ENCODE measurements around the gene HDAC8. TPM values are rescaled to one million over a fixed set of nuclear protein-coding genes. Genes with fewer than 3 reads are reported as not detected.

HDAC8 gene
- total RNA-seq, 1 donor from 2014 or later, result 33.0 TPM

GRCh38 chrX:72387247-72387646, 185.4 kb downstream of the HDAC8 start:
- DNase-seq (ENCODE audit: extremely low read depth, low read depth, low spot score), result no peak

GRCh38 chrX:72382202-72382595, 190.4 kb downstream of the HDAC8 start:
- DNase-seq (ENCODE audit: extremely low read depth, low read depth, low spot score), result no peak

- DNase-seq (ENCODE audit: extremely low read depth, low read depth, low spot score), result peak; percentile 20
Observed at GRCh38 chrX:72381439-72382201, 191.0 kb downstream of the HDAC8 start.

- no peak for DNase-seq (ENCODE audit: extremely low read depth, low read depth, low spot score)
Observed at GRCh38 chrX:72376124-72376523, 196.5 kb downstream of the HDAC8 start.

DNA sequence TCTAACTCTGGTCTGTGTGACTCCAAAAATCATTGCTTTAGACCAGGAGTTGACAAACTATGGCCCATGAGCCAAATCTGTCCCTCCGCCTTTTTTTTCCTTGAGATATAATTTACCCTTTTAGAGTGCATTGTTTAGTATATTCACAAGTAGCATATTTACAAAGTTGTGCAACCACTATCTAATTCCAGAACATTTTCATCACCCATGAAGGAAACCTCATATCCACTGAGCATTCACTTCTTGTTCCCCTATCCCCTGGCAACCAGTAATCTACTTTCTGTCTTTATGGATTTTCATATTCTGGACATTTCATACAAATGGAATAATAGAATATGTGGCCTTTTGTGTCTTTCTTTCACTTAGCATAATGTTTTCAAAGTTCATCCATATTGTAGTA, 199.5 kb downstream of the HDAC8 start:
- DNase-seq (ENCODE audit: extremely low read depth, low read depth, low spot score), result no peak

DNA sequence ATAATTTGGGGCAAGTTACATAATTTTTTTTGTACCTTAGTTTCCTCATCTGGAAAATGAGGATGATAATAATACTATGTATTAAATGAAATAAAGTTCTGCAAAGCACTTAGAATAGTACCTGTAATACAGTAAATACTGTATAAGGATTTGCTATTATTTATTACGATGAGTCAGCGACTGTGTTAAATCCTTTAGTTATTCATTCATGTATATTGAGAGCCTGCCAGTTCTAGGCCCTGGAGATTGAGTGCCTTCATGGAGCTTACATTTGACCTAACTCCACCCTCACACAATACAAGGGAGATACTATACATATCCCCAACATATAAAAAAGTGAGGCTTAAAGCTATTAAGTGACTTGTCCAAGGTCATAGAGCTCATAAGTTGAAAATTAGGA, 199.9 kb downstream of the HDAC8 start:
- DNase-seq (ENCODE audit: extremely low read depth, low read depth, low spot score), result no peak

- no peak for DNase-seq (ENCODE audit: extremely low read depth, low read depth, low spot score)
Observed at GRCh38 chrX:72371405-72371804, 201.2 kb downstream of the HDAC8 start.

- DNase-seq (ENCODE audit: extremely low read depth, low read depth, low spot score), result no peak
Observed at GRCh38 chrX:72368796-72369195, 203.8 kb downstream of the HDAC8 start.

GRCh38 chrX:72367516-72367915, 205.1 kb downstream of the HDAC8 start:
- DNase-seq (ENCODE audit: extremely low read depth, low read depth, low spot score), result no peak

DNA sequence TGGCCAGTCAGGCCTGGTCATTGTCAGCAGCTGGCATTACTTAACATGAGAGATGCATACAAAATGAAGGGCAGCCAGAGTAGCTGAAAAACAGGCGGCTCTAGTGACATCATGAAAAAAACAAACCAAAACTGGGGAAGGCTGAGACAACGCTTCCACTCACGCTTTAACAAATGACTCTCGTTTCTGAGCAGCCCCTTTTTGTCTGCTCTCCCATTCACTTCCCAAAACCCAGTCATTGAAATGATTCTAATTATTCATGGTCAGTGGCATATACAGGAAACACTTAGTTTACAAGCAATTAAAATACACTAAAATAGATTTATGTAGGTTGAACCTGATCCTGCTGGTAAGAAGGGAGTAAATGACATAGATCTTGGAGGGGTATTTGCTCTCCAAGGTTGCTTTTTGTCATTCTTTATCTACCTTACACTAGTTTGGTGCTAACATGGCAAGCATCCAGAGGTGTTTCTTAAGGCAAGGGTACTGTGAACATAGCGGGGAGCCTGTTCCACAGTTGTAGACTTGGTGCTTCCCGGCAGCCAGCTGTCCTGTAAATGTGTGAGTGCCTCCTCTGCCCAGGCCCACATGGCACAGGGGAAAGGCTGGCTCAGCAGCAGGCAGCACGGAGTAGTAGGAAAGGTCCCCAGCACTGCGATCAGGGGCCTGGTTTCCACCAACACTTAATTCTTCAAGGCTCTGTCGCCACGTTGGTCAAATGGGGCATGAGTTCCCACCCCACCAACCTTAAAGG, 205.8 kb downstream of the HDAC8 start:
- no peak for DNase-seq (ENCODE audit: extremely low read depth, low read depth, low spot score)

DNA sequence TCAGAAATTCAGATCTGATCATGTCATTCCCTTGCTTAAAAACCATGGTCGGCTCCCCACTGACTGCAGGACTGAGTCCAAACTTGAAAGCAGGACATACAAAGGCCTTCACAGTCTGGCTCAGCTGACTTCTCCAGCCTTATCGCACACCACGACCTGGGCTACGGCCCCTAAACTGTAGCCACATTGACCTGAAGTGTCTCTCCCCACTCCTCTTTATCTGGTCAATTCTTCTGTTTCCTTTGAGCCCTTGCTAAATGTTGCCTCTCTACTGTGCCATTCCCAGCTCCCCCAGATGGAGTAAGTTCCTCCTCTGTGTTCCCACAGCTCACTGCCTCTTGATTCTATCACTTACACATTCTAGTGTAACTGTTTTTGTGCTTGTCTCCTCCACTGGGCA, 206.5 kb downstream of the HDAC8 start:
- DNase-seq (ENCODE audit: extremely low read depth, low read depth, low spot score), result no peak

GRCh38 chrX:72365126-72365525, 207.5 kb downstream of the HDAC8 start:
- DNase-seq (ENCODE audit: extremely low read depth, low read depth, low spot score), result no peak

DNA sequence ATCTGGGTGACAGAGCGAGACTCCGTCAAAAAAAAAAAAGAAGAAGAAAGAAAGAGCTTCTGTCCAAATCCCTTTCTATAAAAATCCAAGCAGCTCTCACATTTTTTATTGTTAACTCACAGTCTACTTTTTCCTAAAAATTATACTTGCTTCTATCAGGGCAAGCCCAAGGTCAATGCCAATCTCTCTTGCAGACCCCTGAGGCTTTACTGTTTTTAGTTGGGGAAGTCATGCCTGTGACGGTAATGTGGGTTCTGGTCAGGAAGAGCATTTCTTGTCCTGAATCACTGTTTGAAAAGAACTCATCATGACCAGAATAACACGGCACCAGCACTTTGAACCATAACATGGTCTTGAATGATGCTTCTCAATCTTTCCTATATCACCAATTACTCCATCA, 212.3 kb downstream of the HDAC8 start:
- DNase-seq (ENCODE audit: extremely low read depth, low read depth, low spot score), result no peak

DNA sequence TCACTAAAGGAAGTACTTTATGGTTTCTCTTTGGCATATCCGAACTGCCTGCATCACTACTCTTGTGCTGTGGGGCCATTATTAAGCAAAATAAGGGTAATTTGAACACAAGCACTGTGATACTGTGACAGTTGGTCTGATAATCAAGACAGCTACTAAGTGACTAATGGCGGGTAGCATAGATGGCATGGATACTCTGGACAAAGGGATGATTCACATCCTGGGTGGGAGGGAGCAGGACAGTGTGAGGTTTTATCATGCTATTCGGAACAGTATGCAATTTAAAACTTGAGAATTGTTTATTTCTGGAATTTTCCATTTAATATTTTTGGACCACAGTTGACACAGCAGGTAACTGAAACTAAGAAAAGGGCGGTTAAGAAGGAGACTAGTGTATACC, 214.3 kb downstream of the HDAC8 start:
- no peak for DNase-seq (ENCODE audit: extremely low read depth, low read depth, low spot score)

DNA sequence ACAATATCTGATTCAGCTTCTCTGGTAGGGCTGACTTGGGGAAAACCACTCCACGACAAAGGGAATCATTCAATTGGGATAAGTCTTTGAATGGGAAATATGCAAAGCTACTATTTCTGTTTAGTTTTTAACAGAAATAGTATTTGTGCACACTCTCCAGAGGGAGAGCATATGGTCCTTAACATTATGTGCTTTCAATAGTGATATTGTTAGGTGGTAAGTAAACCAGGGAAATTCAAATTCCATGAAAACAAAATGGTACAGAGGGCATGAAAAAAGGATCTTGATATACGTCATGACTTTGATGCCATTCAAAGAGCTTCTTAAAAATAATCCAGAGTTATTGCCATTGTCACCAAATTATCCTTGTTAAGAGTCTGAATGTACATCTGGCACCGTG, 219.9 kb downstream of the HDAC8 start:
- DNase-seq (ENCODE audit: extremely low read depth, low read depth, low spot score), result no peak

- no peak for DNase-seq (ENCODE audit: extremely low read depth, low read depth, low spot score)
Observed at GRCh38 chrX:72351606-72352334, 220.9 kb downstream of the HDAC8 start.

DNA sequence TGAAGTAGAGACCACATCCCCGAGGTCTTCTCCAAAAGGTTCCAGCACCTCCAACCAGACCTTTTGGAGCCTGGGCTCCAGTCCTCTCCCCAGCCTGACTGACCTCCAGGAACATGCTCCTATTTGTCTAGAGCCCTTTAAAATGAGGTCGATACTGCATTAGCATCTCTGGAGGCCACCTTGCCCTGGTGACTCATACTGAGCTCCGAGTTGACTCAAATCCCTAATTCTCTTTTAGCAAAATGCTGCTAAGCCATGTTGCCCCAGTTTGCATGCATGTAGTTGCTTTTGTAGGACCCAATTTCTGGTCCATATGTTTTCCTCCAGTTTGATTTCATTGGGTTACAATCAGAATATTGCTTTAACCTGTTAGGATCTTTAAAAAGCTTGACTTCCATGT, 223.5 kb downstream of the HDAC8 start:
- no peak for DNase-seq (ENCODE audit: extremely low read depth, low read depth, low spot score)

- DNase-seq (ENCODE audit: extremely low read depth, low read depth, low spot score), result no peak
Observed at GRCh38 chrX:72348247-72348979, 224.2 kb downstream of the HDAC8 start.

DNA sequence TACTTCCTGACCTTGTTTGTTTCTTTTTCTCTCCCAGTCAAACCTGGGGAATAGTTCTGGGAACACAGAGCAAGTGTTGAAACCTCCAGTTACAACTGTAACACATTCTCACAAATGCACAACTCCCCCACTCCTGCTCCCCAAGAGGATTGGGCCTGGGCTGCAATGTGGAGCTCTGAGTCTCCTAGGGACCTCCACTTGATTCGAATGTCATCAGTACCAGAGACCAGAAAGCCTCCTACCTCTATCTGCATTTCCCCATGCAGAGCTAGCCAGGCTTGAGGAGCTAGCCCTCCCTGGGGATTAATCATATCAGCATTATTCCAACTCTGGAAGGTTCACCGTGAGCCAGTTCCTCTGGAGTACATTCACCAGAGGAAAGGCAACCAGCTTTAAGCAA, 225.3 kb downstream of the HDAC8 start:
- DNase-seq (ENCODE audit: extremely low read depth, low read depth, low spot score), result no peak

DNA sequence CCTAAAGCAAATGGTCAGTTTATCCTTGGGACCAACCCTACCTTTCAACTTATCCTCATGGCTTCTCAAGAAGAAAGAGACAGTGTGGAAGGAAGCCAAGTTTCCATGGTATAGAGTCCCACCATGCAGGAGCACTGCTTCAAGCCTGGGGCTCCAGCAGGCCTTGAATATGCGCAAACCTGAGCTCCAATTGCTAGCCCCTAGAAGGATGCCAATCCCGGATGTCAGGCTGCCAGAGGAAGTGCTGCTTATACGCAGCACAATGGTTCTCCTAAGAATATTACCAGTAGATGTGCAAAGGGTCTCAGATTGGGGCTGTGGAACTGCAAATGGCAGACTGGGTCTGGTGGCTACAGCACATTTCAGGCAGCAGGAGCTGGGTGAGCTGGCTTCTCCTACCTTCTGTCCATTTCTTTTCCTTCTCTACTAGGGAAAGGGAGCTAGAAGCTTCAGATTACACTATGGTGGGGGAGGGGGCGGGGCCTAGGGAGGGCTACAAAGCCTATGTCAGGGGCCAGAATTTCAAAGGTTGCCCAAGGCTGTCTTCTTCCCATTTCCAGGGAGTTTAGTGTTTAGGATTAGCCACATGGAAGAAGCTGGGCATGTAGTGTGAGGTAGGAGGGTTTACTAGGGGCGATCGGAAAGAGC, 226.2 kb downstream of the HDAC8 start:
- DNase-seq (ENCODE audit: extremely low read depth, low read depth, low spot score), result no peak
